ENCODE data around the gene RCOR1. TPM values are rescaled to one million over a fixed set of nuclear protein-coding genes. Genes with fewer than 3 reads are reported as not detected.
"Not testable (repeated sequence)": the region's sequence is repeated elsewhere in the genome, so short reads cannot be mapped to it uniquely, and the experiment has no call there.

Gene RCOR1
- total RNA-seq, 3 donors from 2014 or later (not counting 1 experiment from before 2014, with no cell fraction given), result 20.3 to 36.5 (median 21.8) TPM

- H3K27me3 Mint-ChIP-seq (ENCODE audit: low read depth in 2 of 2), result no peaks in the 10 kb centered on the region
- H3K4me3 ChIP-seq (ENCODE audit: low read length), result no peak overlapping the region
- DNase-seq, result no peak
- no peaks in the 10 kb centered on the region for H3K36me3 Mint-ChIP-seq
- H3K27ac ChIP-seq (ENCODE audit: low read length), result no peak overlapping the region
- no CpG with 5 or more reads among the region's 3 CpGs for WGBS (ENCODE audit: insufficient coverage)
- H3K9me3 ChIP-seq (ENCODE audit: control insufficient read depth, insufficient read depth, low read length), result no peaks in the 10 kb centered on the region
- H3K4me3 Mint-ChIP-seq, result no peak overlapping the region
- H3K9me3 Mint-ChIP-seq, result no peaks in the 10 kb centered on the region
- H3K4me1 ChIP-seq (ENCODE audit: control insufficient read depth, insufficient read depth, low read length), result no peaks in the 10 kb centered on the region
- intact Hi-C loops (cut with micrococcal nuclease), result no loop called here
- ATAC-seq, result no peak
- H3K27me3 ChIP-seq (ENCODE audit: control insufficient read depth, insufficient read depth, low read length), result no peaks in the 10 kb centered on the region
- H3K27ac Mint-ChIP-seq, result peak overlapping the region in 1 of 2 donors; percentile 30
- peaks cover 9 to 20% of the 10 kb centered on the region in 2 donors for H3K4me1 Mint-ChIP-seq
- TF ChIP-seq, protein P1, sequence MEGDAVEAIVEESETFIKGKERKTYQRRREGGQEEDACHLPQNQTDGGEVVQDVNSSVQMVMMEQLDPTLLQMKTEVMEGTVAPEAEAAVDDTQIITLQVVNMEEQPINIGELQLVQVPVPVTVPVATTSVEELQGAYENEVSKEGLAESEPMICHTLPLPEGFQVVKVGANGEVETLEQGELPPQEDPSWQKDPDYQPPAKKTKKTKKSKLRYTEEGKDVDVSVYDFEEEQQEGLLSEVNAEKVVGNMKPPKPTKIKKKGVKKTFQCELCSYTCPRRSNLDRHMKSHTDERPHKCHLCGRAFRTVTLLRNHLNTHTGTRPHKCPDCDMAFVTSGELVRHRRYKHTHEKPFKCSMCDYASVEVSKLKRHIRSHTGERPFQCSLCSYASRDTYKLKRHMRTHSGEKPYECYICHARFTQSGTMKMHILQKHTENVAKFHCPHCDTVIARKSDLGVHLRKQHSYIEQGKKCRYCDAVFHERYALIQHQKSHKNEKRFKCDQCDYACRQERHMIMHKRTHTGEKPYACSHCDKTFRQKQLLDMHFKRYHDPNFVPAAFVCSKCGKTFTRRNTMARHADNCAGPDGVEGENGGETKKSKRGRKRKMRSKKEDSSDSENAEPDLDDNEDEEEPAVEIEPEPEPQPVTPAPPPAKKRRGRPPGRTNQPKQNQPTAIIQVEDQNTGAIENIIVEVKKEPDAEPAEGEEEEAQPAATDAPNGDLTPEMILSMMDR (IDR thresholded peaks at IDR 0.05), result no peak
- H3K36me3 ChIP-seq (ENCODE audit: control insufficient read depth, insufficient read depth, low read length), result no peaks in the 10 kb centered on the region
Observed at GRCh38 chr14:102616799-102617198, 24.4 kb downstream of the RCOR1 start.

GRCh38 chr14:102619012-102619411 lies 26.6 kb downstream of the RCOR1 start:
- peaks cover 15 to 27% of the 10 kb centered on the region in 2 donors for H3K4me1 Mint-ChIP-seq
- H3K9me3 ChIP-seq (ENCODE audit: control insufficient read depth, insufficient read depth, low read length); H3K9me3 Mint-ChIP-seq; intact Hi-C loops (cut with micrococcal nuclease); H3K36me3 ChIP-seq (ENCODE audit: control insufficient read depth, insufficient read depth, low read length); H3K36me3 Mint-ChIP-seq; H3K4me1 ChIP-seq (ENCODE audit: control insufficient read depth, insufficient read depth, low read length); H3K4me3 ChIP-seq (ENCODE audit: low read length); ATAC-seq; H3K4me3 Mint-ChIP-seq; H3K27me3 Mint-ChIP-seq (ENCODE audit: low read depth in 2 of 2); DNase-seq; H3K27me3 ChIP-seq (ENCODE audit: control insufficient read depth, insufficient read depth, low read length); H3K27ac Mint-ChIP-seq; H3K27ac ChIP-seq (ENCODE audit: low read length): not testable (repeated sequence)
- 89% methylated on average over 6 of the region's 6 CpGs for WGBS (ENCODE audit: insufficient coverage)

DNA sequence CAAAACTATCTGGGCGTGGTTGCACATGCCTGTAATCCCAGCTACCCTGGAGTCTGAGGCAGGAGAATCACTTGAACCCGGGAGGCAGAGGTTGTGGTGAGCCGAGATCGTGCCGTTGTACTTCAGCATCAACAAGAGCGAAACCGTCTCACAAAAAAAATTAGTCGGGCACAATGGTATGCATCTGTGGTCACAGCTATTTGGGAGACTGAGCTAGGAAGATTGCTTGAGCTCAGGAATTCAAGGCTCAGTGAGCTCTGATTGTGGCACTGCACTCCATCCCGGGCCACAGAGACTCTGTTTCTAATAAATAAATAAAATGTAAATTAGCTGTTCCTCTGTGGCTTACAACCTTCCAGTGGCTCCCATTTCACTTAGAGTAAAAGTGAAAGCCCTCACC lies 28.0 kb downstream of the RCOR1 start:
- TF ChIP-seq, protein P1 (IDR thresholded peaks at IDR 0.05), result no peak
- H3K27ac Mint-ChIP-seq, result no peak overlapping the region
- peaks cover 15 to 27% of the 10 kb centered on the region in 2 donors for H3K4me1 Mint-ChIP-seq

GRCh38 chr14:102622262-102622885 lies 29.9 kb downstream of the RCOR1 start:
- WGBS (ENCODE audit: insufficient coverage), result 61% methylated on average over 9 of the region's 10 CpGs
- no peaks in the 10 kb centered on the region for H3K9me3 Mint-ChIP-seq
- H3K9me3 ChIP-seq (ENCODE audit: control insufficient read depth, insufficient read depth, low read length), result no peaks in the 10 kb centered on the region
- no peaks in the 10 kb centered on the region for H3K36me3 Mint-ChIP-seq
- H3K27me3 Mint-ChIP-seq (ENCODE audit: low read depth in 2 of 2), result no peaks in the 10 kb centered on the region
- H3K36me3 ChIP-seq (ENCODE audit: control insufficient read depth, insufficient read depth, low read length), result no peaks in the 10 kb centered on the region
- intact Hi-C loops (cut with micrococcal nuclease), result no loop called here
- H3K4me1 ChIP-seq (ENCODE audit: control insufficient read depth, insufficient read depth, low read length), result no peaks in the 10 kb centered on the region
- ATAC-seq (no peak), DNase-seq (peak in 1 of 2 donors; percentile 12)
- H3K27ac Mint-ChIP-seq, result no peak overlapping the region
- TF ChIP-seq, protein P1 (IDR thresholded peaks at IDR 0.05), result no peak
- H3K27me3 ChIP-seq (ENCODE audit: control insufficient read depth, insufficient read depth, low read length), result no peaks in the 10 kb centered on the region
- no peak overlapping the region for H3K27ac ChIP-seq (ENCODE audit: low read length)
- no peak overlapping the region for H3K4me3 Mint-ChIP-seq
- no peak overlapping the region for H3K4me3 ChIP-seq (ENCODE audit: low read length)
- H3K4me1 Mint-ChIP-seq, result peaks cover 19 to 23% of the 10 kb centered on the region in 2 donors

More for the DNA sequence above, 28.0 kb downstream of the RCOR1 start:
- Histone ChIP-seq H3K9me3 (ENCODE audit: control insufficient read depth, insufficient read depth, low read length) (no peaks in the 10 kb centered on the region), H3K4me1 (ENCODE audit: control insufficient read depth, insufficient read depth, low read length) (no peaks in the 10 kb centered on the region), H3K4me3 (ENCODE audit: low read length) (no peak overlapping the region), H3K36me3 (ENCODE audit: control insufficient read depth, insufficient read depth, low read length) (no peaks in the 10 kb centered on the region), H3K27ac (ENCODE audit: low read length) (no peak overlapping the region), H3K27me3 (ENCODE audit: control insufficient read depth, insufficient read depth, low read length) (no peaks in the 10 kb centered on the region)
- H3K4me3 Mint-ChIP-seq, result no peak overlapping the region
- ATAC-seq, result no peak
- 97% methylated on average over 8 of the region's 9 CpGs for WGBS (ENCODE audit: insufficient coverage)
- no peaks in the 10 kb centered on the region for H3K36me3 Mint-ChIP-seq
- no peaks in the 10 kb centered on the region for H3K27me3 Mint-ChIP-seq (ENCODE audit: low read depth in 2 of 2)
- H3K9me3 Mint-ChIP-seq, result no peaks in the 10 kb centered on the region
- DNase-seq, result no peak
- intact Hi-C loops (cut with micrococcal nuclease), result no loop called here

Data from natural killer cell (primary cell).